H9 (cell line): Measurements from ENCODE around the gene TCF4. TPM values are rescaled to one million over a fixed set of nuclear protein-coding genes. Genes with fewer than 3 reads are reported as not detected.

ENCODE experiments used
- DNase-seq: peaks from one replicate; pipeline ENCODE4 v3.0.0-alpha.2; 2017
- H2AFZ ChIP-seq: one replicate; pipeline ENCODE4 v1.6.1; 2013; ENCODE audit warnings: mild to moderate bottlenecking, low read length, control low read depth, moderate library complexity
- H2AK5ac ChIP-seq: 2 replicates; pipeline ENCODE4 v1.6.1; 2013; ENCODE audit warnings: low read length, control low read depth, mixed read lengths; ENCODE audit not compliant: insufficient read length
- H2BK120ac ChIP-seq: one replicate; pipeline ENCODE4 v1.6.1; 2013; ENCODE audit warnings: low read depth, mild to moderate bottlenecking, low read length, control low read depth, inconsistent platforms; ENCODE audit not compliant: poor library complexity, severe bottlenecking
- H2BK12ac ChIP-seq: 2 replicates; pipeline ENCODE4 v1.6.1; 2013; ENCODE audit warnings: low read length, control low read depth, mixed read lengths, low read depth; ENCODE audit not compliant: insufficient read length
- H2BK15ac ChIP-seq: 2 replicates; pipeline ENCODE4 v1.6.1; 2013; ENCODE audit warnings: low read depth, low read length, control low read depth
- H2BK20ac ChIP-seq: one replicate; pipeline ENCODE4 v1.6.1; 2013; ENCODE audit warnings: low read depth, mild to moderate bottlenecking, low read length, control low read depth, inconsistent platforms; ENCODE audit not compliant: poor library complexity, severe bottlenecking
- H2BK5ac ChIP-seq: 2 replicates; pipeline ENCODE4 v1.6.1; 2013; ENCODE audit warnings: low read length, control low read depth, mixed read lengths; ENCODE audit not compliant: insufficient read length
- H3K14ac ChIP-seq: 2 replicates; pipeline ENCODE4 v1.6.1; 2013; ENCODE audit warnings: low read length, control low read depth; ENCODE audit not compliant: insufficient read depth
- H3K18ac ChIP-seq: 2 replicates; pipeline ENCODE4 v1.6.1; 2013; ENCODE audit warnings: low read depth, mild to moderate bottlenecking, mixed read lengths, low read length, control low read depth; ENCODE audit not compliant: insufficient read length
- H3K23ac ChIP-seq: 2 replicates; pipeline ENCODE4 v1.6.1; 2013; ENCODE audit warnings: low read length, control low read depth, mixed read lengths, low read depth; ENCODE audit not compliant: insufficient read length
- H3K23me2 ChIP-seq: 2 replicates; pipeline ENCODE4 v1.6.1; 2013; ENCODE audit warnings: low read depth, mild to moderate bottlenecking, mixed read lengths, low read length, control low read depth; ENCODE audit not compliant: insufficient read length, poor library complexity, severe bottlenecking
- H3K27ac ChIP-seq: 2 replicates; pipeline ENCODE4 v1.5.1; 2013; ENCODE audit warnings: low read length, control low read depth, mixed read lengths, low read depth; ENCODE audit not compliant: insufficient read length
- H3K27me3 ChIP-seq: 2 replicates; pipeline ENCODE4 v1.6.1; 2013; ENCODE audit warnings: low read length, control low read depth, inconsistent platforms; ENCODE audit not compliant: insufficient read depth
- H3K4ac ChIP-seq: 2 replicates; pipeline ENCODE4 v1.6.1; 2013; ENCODE audit warnings: low read depth, mild to moderate bottlenecking, control low read depth, inconsistent platforms, low read length, moderate library complexity
- H3K4me1 ChIP-seq: 2 replicates; pipeline ENCODE4 v1.6.1; 2013; ENCODE audit warnings: low read length, control low read depth, inconsistent platforms; ENCODE audit not compliant: insufficient read depth
- H3K4me2 ChIP-seq: 2 replicates; pipeline ENCODE4 v1.6.1; 2013; ENCODE audit warnings: low read length, control low read depth, mixed read lengths; ENCODE audit not compliant: insufficient read length, insufficient read depth
- H3K56ac ChIP-seq: 2 replicates; pipeline ENCODE4 v1.6.1; 2013; ENCODE audit warnings: low read depth, mild to moderate bottlenecking, mixed read lengths, low read length, control low read depth; ENCODE audit not compliant: insufficient read length
- H3K79me1 ChIP-seq: 2 replicates; pipeline ENCODE4 v1.6.1; 2013; ENCODE audit warnings: low read depth, mild to moderate bottlenecking, moderate library complexity, low read length, control low read depth, inconsistent platforms; ENCODE audit not compliant: insufficient read depth, poor library complexity, severe bottlenecking
- H3K79me2 ChIP-seq: 2 replicates; pipeline ENCODE4 v1.6.1; 2013; ENCODE audit warnings: low read length, control low read depth, inconsistent platforms; ENCODE audit not compliant: insufficient read depth
- H3K9ac ChIP-seq: 2 replicates; pipeline ENCODE4 v1.6.1; 2013; ENCODE audit warnings: low read length, control low read depth, mixed read lengths; ENCODE audit not compliant: insufficient read length; ENCODE audit errors: extremely low read depth
- H3K9me3 ChIP-seq: one replicate; pipeline ENCODE4 v1.6.1; 2013; ENCODE audit warnings: low read depth, low read length, inconsistent platforms; ENCODE audit not compliant: control insufficient read depth
- H3T11ph ChIP-seq: one replicate; pipeline ENCODE4 v1.6.1; 2013; ENCODE audit warnings: mild to moderate bottlenecking, low read length, control low read depth, inconsistent platforms
- H4K20me1 ChIP-seq: one replicate; pipeline ENCODE4 v1.6.1; 2013; ENCODE audit not compliant: control insufficient read depth, insufficient read length, insufficient read depth
- H4K5ac ChIP-seq: 2 replicates; pipeline ENCODE4 v1.6.1; 2013; ENCODE audit warnings: low read depth, mild to moderate bottlenecking, mixed read lengths, low read length, control low read depth; ENCODE audit not compliant: insufficient read length
- H4K8ac ChIP-seq: replicated peaks from 2 replicates; pipeline ENCODE4 v1.6.1; 2013; ENCODE audit warnings: low read length, control low read depth, mixed read lengths, low read depth; ENCODE audit not compliant: insufficient read length
- H4K91ac ChIP-seq: 2 replicates; pipeline ENCODE4 v1.6.1; 2013; ENCODE audit warnings: low read depth, mild to moderate bottlenecking, moderate library complexity, mixed read lengths, low read length, control low read depth; ENCODE audit not compliant: insufficient read length
- H3K27ac Mint-ChIP-seq, 3 experiments: 2 replicates in 2 of 3; 3 replicates in 1 of 3; pipeline ENCODE4 v1.8.0; 2020 to 2021; ENCODE audit warnings: mixed read lengths in 3 of 3, mild to moderate bottlenecking in 1 of 3, moderate library complexity in 1 of 3
- H3K27me3 Mint-ChIP-seq: 2 replicates; pipeline ENCODE4 v1.8.0; 2021; ENCODE audit warnings: low read depth, mild to moderate bottlenecking, moderate library complexity, mixed read lengths
- H3K36me3 Mint-ChIP-seq, 3 experiments: 2 replicates in 2 of 3; 3 replicates in 1 of 3; pipeline ENCODE4 v1.8.0; 2020 to 2021; ENCODE audit warnings: low read depth in 3 of 3, mixed read lengths in 3 of 3; ENCODE audit not compliant: insufficient read depth in 1 of 3
- H3K4me1 Mint-ChIP-seq, 2 experiments: 2 replicates each; pipeline ENCODE4 v1.8.0; 2020; ENCODE audit warnings: mixed read lengths in 2 of 2
- H3K4me3 Mint-ChIP-seq, 2 experiments: 2 replicates in 1 of 2; 3 replicates in 1 of 2; pipeline ENCODE4 v1.8.0; 2020 to 2021; ENCODE audit warnings: mild to moderate bottlenecking in 2 of 2, mixed read lengths in 2 of 2, moderate library complexity in 1 of 2
- H3K9me3 Mint-ChIP-seq, 2 experiments: 2 replicates in 1 of 2; 3 replicates in 1 of 2; pipeline ENCODE4 v1.8.0; 2020; ENCODE audit warnings: mild to moderate bottlenecking in 2 of 2, mixed read lengths in 2 of 2, moderate library complexity in 1 of 2
- CTCF ChIP-seq: fragments of 200-600 bp; sonication (generic); conservative IDR thresholded peaks from 3 replicates; pipeline ENCODE4 v1.8.0; 2021; ENCODE audit warnings: antibody characterized with exemption, mild to moderate bottlenecking
- WGBS: extraction: QIAGEN DNeasy Blood & Tissue Kit; methylation state at CpG from one replicate; pipeline ENCODE4 v1.1.7; 2013; ENCODE audit warnings: missing lambda C conversion rate, low lambda C conversion rate, mixed read lengths; ENCODE audit not compliant: insufficient read length; ENCODE audit errors: extremely low coverage; 5-methylcytosine and 5-hydroxymethylcytosine counted together
- total RNA-seq: library from RNA; stranded (reverse); gene quantifications from 2 replicates; pipeline ENCODE4 v1.2.1, GENCODE V29; 2021

The TCF4 gene
- total RNA-seq, 1 experiment from 2014 or later, result 99.4 TPM

GRCh38 chr18:55483266-55483871 lies 104.6 kb downstream of the TCF4 start:
- no peak overlapping the region for H3K56ac ChIP-seq
- H2BK20ac ChIP-seq, result no peak overlapping the region
- no peak for TF ChIP-seq CTCF
- no peaks in the 10 kb centered on the region for H3K23me2 ChIP-seq
- H4K20me1 ChIP-seq, result no peaks in the 10 kb centered on the region
- Mint-ChIP-seq H3K4me3 (no peak overlapping the region), H3K27ac (no peak overlapping the region), H3K36me3 (peaks cover 5 to 11% (median 10%) of the 10 kb centered on the region in 3 experiments; a peak in 5 of 7 replicates), H3K4me1 (peaks cover 32 to 44% of the 10 kb centered on the region in 2 experiments), H3K27me3 (no peaks in the 10 kb centered on the region), H3K9me3 (no peaks in the 10 kb centered on the region)
- peaks cover 13% of the 10 kb centered on the region; the same call in 1 of the 2 replicates for H3K79me2 ChIP-seq
- no peak overlapping the region for H2BK5ac ChIP-seq
- no CpG with 5 or more reads among the region's 2 CpGs for WGBS
- no peak overlapping the region for H3K4ac ChIP-seq
- no peak overlapping the region for H3K14ac ChIP-seq
- no peak overlapping the region for H4K5ac ChIP-seq
- no peak overlapping the region for H2AFZ ChIP-seq
- H3K27me3 ChIP-seq, result no peaks in the 10 kb centered on the region
- no peak for DNase-seq
- H3K23ac ChIP-seq, result no peak overlapping the region
- H4K91ac ChIP-seq, result no peak overlapping the region
- no peak overlapping the region for H2BK15ac ChIP-seq
- no peak overlapping the region for H2AK5ac ChIP-seq
- H2BK12ac ChIP-seq, result no peak overlapping the region
- no peaks in the 10 kb centered on the region for H3K9me3 ChIP-seq
- no peak overlapping the region for H3T11ph ChIP-seq
- no peak overlapping the region for H3K18ac ChIP-seq
- H3K4me1 ChIP-seq, result peaks cover 14% of the 10 kb centered on the region
- no peak overlapping the region for H4K8ac ChIP-seq
- peaks cover 8% of the 10 kb centered on the region for H3K79me1 ChIP-seq
- H3K4me2 ChIP-seq, result no peak overlapping the region
- no peak overlapping the region for H2BK120ac ChIP-seq
- no peak overlapping the region for H3K9ac ChIP-seq
- H3K27ac ChIP-seq, result no peak overlapping the region
